Measurements from ENCODE around the gene IL17REL.

DNA sequence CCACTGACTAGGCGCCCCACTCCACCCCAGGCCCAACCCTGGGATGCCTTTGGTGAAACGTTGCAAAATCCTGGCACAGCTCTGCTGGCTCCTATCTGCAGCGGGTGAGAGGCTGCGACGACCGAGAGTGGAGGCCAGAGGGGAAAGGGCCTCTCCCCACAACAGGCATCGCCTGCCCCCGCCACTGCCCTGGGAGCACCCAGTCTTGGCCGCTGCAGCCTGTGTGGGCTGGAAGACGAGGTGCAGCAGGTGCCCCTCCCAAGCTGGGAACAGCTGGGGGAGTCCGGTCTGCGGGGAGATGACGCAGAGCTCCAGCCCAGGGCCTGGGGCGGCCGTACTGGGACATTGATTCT lies 56.2 kb downstream of the IL17REL start:
- TF ChIP-seq, protein P1, sequence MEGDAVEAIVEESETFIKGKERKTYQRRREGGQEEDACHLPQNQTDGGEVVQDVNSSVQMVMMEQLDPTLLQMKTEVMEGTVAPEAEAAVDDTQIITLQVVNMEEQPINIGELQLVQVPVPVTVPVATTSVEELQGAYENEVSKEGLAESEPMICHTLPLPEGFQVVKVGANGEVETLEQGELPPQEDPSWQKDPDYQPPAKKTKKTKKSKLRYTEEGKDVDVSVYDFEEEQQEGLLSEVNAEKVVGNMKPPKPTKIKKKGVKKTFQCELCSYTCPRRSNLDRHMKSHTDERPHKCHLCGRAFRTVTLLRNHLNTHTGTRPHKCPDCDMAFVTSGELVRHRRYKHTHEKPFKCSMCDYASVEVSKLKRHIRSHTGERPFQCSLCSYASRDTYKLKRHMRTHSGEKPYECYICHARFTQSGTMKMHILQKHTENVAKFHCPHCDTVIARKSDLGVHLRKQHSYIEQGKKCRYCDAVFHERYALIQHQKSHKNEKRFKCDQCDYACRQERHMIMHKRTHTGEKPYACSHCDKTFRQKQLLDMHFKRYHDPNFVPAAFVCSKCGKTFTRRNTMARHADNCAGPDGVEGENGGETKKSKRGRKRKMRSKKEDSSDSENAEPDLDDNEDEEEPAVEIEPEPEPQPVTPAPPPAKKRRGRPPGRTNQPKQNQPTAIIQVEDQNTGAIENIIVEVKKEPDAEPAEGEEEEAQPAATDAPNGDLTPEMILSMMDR (IDR thresholded peaks at IDR 0.05), result no peak
- TF ChIP-seq POLR2A (IDR thresholded peaks at IDR 0.05) (no peak), POLR2AphosphoS5 (IDR thresholded peaks at IDR 0.05) (no peak)
